ENCODE measurements around the gene CEBPB.
"Not testable (repeated sequence)": the region's sequence is repeated elsewhere in the genome, so short reads cannot be mapped to it uniquely, and the experiment has no call there.

CEBPB gene

DNA sequence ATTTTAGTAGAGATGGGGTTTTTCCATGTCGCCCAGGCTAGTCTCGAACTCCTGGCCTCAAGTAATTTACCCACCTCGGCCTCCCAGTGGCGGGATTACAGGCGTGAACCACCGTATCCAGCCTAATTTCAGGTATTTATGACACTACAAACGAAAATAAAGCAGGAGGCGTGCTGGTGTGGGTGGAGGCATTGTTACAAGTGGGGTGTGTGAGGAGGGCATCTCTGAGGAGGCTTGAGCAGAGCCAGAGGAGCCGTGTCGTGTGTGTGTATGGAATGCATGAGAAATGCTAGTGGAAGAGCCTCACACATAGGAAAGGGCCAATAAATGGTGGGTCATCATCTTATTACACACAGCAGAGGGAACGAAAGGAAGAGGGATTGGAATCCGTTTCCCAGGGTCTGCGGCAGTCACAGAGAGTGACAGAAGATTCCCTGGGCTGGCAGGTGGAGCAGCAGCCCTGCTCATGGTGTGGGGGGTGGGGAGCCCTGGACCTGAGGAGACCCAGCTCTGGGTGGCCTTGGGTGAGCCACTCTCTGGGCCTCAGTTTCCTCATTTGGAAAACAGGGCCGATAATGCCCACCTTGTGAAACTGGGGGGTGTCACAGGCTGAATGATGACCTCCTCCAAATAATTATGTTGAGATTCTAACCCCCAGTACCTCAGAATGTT, 19.9 kb upstream of the CEBPB start:
- no peak for DNase-seq (ENCODE audit: low spot score)
- TF ChIP-seq, protein P1, sequence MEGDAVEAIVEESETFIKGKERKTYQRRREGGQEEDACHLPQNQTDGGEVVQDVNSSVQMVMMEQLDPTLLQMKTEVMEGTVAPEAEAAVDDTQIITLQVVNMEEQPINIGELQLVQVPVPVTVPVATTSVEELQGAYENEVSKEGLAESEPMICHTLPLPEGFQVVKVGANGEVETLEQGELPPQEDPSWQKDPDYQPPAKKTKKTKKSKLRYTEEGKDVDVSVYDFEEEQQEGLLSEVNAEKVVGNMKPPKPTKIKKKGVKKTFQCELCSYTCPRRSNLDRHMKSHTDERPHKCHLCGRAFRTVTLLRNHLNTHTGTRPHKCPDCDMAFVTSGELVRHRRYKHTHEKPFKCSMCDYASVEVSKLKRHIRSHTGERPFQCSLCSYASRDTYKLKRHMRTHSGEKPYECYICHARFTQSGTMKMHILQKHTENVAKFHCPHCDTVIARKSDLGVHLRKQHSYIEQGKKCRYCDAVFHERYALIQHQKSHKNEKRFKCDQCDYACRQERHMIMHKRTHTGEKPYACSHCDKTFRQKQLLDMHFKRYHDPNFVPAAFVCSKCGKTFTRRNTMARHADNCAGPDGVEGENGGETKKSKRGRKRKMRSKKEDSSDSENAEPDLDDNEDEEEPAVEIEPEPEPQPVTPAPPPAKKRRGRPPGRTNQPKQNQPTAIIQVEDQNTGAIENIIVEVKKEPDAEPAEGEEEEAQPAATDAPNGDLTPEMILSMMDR (IDR thresholded peaks at IDR 0.05; ENCODE audit: borderline replicate concordance, control extremely low read depth, extremely low read depth, insufficient read depth, missing control alignments), result no peak
- in situ Hi-C loops (cut with MboI; ENCODE audit: low sequenced_read_pairs, unreplicated experiment), result no loop called here

DNA sequence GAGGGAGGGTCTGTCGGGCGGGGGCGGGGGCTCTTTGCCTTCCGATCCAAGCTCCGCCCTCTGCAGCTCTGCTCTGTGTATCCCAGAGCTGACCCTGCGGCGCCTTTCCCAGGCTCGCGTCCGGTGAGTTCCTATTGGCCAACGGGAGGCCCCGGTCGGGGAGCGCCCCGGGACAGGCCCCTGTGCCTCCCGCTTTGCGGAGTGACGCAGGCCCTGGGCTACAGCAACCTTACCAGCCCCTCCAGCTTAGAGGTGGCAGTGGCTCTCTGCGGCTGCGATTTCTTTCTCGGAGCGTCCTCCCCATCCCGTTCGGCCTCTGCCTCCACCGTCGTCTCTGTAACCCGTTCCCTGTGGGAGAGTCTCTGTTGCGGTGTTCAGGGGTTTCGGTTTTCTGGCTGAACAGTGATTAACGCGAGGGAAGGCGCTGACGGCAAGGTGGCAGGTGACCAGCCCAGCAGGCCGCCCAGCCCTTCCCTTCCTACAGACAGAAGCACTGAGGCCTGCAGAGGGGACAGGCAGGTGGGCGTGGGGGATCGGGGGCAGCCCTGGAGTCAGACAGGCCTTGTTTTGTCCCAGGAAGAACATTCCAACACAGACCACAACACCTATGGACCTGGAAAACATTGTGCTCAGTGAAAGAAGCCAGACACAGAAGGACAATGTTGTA, 18.1 kb upstream of the CEBPB start:
- TF ChIP-seq, protein P1 (IDR thresholded peaks at IDR 0.05; ENCODE audit: borderline replicate concordance, control extremely low read depth, extremely low read depth, insufficient read depth, missing control alignments), result no peak
- in situ Hi-C loops (cut with MboI; ENCODE audit: low sequenced_read_pairs, unreplicated experiment), result no loop called here
- peak; percentile 51 for DNase-seq (ENCODE audit: low spot score)

DNA sequence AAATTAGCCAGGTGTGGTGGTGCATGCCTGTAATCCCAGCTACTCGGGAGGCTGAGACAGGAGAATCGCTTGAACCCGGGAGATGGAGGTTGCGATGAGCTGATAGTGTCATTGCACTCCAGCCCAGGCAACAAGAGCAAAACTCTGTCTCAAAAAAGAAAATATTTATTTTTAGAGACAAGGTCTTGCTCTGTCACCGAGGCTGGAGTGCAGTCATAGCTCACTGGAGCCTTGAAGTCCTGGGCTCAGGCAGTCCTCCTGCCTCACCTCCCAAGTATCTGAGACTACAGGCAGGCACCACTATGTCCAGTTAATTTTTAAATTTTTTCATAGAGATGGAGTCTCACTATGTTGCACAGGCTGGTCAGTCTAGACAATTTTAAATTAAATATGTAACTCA, 16.2 kb upstream of the CEBPB start:
- DNase-seq (ENCODE audit: low spot score), result no peak
- in situ Hi-C loops (cut with MboI; ENCODE audit: low sequenced_read_pairs, unreplicated experiment), result no loop called here
- TF ChIP-seq, protein P1 (IDR thresholded peaks at IDR 0.05; ENCODE audit: borderline replicate concordance, control extremely low read depth, extremely low read depth, insufficient read depth, missing control alignments), result no peak

DNA sequence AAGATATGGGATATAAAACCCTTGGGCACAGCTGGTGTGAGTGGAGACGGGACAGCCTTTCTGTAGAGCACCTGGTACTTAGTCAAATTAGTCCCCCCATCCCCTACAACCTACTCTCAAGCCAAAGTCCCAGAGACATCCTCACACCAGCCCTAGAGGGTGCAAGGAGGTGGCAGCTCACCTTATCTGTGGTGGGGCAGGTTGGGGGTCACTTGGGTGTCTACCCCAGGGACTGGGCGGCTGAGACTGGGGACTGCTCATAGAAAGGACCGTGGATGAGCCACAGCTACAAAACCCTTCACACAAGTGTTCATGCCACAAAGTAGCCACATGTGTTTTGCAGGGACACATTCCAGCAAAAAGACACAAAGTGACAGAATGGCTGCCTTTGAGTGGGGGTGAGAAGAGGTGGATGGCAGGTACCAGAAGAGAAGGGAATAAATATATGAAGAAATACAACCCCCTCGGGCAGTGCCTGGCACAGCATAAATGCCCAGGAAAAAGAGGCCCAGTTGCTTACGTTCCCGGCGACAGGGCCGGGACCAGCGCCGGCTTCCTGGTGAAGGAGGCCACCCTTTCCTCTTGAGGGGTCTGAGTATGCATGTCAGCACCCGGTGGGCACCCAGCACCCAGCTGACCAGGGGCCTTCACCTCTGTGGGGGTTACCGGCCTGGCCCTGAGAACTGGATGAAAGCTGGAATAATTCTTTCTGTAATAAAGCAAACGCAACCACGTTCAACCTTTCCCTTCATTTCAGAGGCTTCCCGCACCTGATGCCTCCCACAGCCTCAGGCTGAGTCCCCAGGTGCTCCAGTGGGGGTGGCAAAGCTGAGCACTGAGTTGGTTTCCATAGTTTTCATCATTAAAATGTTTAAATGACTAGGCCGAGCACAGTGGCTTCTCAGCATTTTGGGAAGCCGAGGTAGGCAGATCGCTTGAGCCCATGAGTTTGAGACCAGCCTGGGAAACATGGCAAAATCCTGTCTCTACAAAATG, 14.4 kb upstream of the CEBPB start:
- in situ Hi-C loops (cut with MboI; ENCODE audit: low sequenced_read_pairs, unreplicated experiment), result no loop called here
- TF ChIP-seq, protein P1 (IDR thresholded peaks at IDR 0.05; ENCODE audit: borderline replicate concordance, control extremely low read depth, extremely low read depth, insufficient read depth, missing control alignments), result no peak
- no peak for DNase-seq (ENCODE audit: low spot score)

DNA sequence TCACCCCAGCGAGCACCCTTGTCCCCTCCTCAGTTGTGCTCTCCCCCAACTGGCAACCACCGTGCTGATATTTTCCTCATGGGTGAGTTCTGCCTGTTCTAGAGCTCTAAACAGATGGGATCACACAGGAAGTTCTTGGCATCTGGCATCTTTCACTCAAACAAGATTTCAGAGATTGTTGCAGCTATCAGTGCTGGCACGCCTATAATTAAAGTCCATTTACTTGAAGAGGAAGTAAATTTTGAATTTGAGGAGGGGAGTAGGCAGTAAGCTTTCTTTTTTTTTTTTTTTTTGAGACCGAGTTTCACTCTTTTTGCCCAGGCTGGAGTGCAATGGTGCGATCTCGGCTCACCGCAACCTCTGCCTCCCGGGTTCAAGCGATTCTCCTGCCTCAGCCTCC, 12.0 kb upstream of the CEBPB start:
- in situ Hi-C loops (cut with MboI; ENCODE audit: low sequenced_read_pairs, unreplicated experiment), result not testable (repeated sequence)

DNA sequence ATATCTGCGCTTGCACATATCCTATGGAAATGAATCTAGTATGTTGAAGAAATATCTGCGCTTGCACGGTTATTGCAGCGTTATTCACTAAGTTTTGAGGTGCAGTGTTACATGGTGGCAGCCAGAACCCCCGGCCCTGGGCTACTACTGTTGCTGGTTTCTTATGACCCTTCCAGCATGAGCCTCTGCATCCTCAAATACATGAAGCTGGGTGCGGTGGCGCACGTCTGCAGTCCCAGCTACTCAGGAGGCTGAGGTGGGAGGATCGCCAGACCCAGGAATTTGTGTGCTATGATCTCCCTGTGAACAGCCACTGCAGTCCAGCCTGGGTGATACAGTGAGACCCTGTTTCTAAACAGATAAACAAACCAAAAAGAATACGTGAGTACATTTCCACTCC, 9.3 kb upstream of the CEBPB start:
- in situ Hi-C loops (cut with MboI; ENCODE audit: low sequenced_read_pairs, unreplicated experiment), result loop anchor here (10.0 kb wide), 1 partner anchor 393 kb away; no protein-coding TSS in a partner anchor
- no peak for DNase-seq (ENCODE audit: low spot score)
- TF ChIP-seq, protein P1 (IDR thresholded peaks at IDR 0.05; ENCODE audit: borderline replicate concordance, control extremely low read depth, extremely low read depth, insufficient read depth, missing control alignments), result no peak

More for the DNA sequence above, 12.0 kb upstream of the CEBPB start:
- DNase-seq (ENCODE audit: low spot score), result not testable (repeated sequence)

Measured in GM13976 (cell line).